ENCODE measurements around the gene AKR1E2.

Gene AKR1E2

DNA sequence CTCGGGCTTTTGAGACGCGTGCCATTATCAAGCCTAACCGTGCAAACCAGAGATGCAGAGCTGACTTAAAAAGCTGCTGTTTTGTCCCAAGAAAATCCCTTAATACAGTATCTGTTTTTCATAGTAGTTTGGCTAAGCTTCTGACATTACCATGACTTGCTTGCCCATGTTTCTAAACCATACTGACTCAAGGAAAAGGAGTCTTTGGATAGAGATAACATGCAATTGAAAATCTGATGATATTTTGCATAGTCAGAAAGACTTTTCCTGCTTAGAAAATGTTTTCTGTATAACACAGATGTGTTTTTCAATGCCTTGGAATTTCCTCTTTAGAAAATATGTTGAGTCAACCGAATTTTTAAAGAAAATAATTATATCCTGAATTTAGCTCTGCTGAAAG, 21.5 kb upstream of the AKR1E2 start:
- ChIA-PET CTCF (interaction anchor here (1.0 to 2.0 kb wide), 2 partner anchors 8 to 11 kb away, joined by 4 to 11 read pairs; no protein-coding TSS in a partner anchor), POLR2A (no interaction called here)
- Histone ChIP-seq H3K4me1 (ENCODE audit: control insufficient read depth, insufficient read depth, low read length) (no peaks in the 10 kb centered on the region), H3K4me3 (ENCODE audit: low read depth, low read length) (no peak overlapping the region), H3K36me3 (ENCODE audit: control insufficient read depth in 2 of 2, insufficient read depth in 1 of 2, low read length in 2 of 2) (no peaks in the 10 kb centered on the region), H3K27ac (ENCODE audit: extremely low read depth, low read depth, low read length) (no peak overlapping the region), H3K9me3 (ENCODE audit: control insufficient read depth, insufficient read depth, low read depth, low read length) (no peaks in the 10 kb centered on the region)
- TF ChIP-seq ZNF670 (tag by site-specific recombination; IDR thresholded peaks at IDR 0.05; ENCODE audit: low read depth) (no peak), ZNF112 (tag by site-specific recombination; IDR thresholded peaks at IDR 0.05) (no peak), ZEB2 (tag by site-specific recombination; IDR thresholded peaks at IDR 0.05) (no peak), ZNF654 (tag by site-specific recombination; IDR thresholded peaks at IDR 0.05; ENCODE audit: low read depth) (no peak), GLI2 (tag by site-specific recombination; IDR thresholded peaks at IDR 0.05; ENCODE audit: borderline replicate concordance, low read depth) (no peak), ZNF19 (tag by site-specific recombination; IDR thresholded peaks at IDR 0.05; ENCODE audit: low read depth) (no peak), ZNF335 (tag by site-specific recombination; conservative IDR thresholded peaks at IDR 0.05) (no peak), ZNF2 (tag by site-specific recombination; IDR thresholded peaks at IDR 0.05) (no peak), ZNF423 (tag by site-specific recombination; IDR thresholded peaks at IDR 0.05) (no peak), GLIS1 (tag by site-specific recombination; IDR thresholded peaks at IDR 0.05) (no peak), ZBTB21 (tag by site-specific recombination; IDR thresholded peaks at IDR 0.05) (no peak), KLF10 (tag by site-specific recombination; IDR thresholded peaks at IDR 0.05) (no peak), ZFP3 (tag by site-specific recombination; IDR thresholded peaks at IDR 0.05; ENCODE audit: low read depth) (no peak), ZNF416 (tag by site-specific recombination; IDR thresholded peaks at IDR 0.05) (no peak), BCL11A (tag by site-specific recombination; IDR thresholded peaks at IDR 0.05; ENCODE audit: low read depth) (no peak), ZNF510 (tag by site-specific recombination; IDR thresholded peaks at IDR 0.05; ENCODE audit: insufficient replicate concordance) (no peak), YY1 (tag by site-specific recombination; IDR thresholded peaks at IDR 0.05) (no peak), ZNF555 (tag by site-specific recombination; conservative IDR thresholded peaks at IDR 0.05) (no peak), ZNF214 (tag by site-specific recombination; IDR thresholded peaks at IDR 0.05; ENCODE audit: borderline replicate concordance) (no peak)
- TF ChIP-seq, protein P1, sequence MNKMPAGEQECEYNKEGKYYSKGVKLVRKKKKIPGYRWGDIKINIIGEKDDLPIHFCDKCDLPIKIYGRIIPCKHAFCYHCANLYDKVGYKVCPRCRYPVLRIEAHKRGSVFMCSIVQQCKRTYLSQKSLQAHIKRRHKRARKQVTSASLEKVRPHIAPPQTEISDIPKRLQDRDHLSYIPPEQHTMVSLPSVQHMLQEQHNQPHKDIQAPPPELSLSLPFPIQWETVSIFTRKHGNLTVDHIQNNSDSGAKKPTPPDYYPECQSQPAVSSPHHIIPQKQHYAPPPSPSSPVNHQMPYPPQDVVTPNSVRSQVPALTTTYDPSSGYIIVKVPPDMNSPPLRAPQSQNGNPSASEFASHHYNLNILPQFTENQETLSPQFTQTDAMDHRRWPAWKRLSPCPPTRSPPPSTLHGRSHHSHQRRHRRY (tag by site-specific recombination; IDR thresholded peaks at IDR 0.05): no peak

- Histone ChIP-seq H3K9me3 (ENCODE audit: control insufficient read depth, insufficient read depth, low read depth, low read length) (no peaks in the 10 kb centered on the region), H3K36me3 (ENCODE audit: control insufficient read depth in 2 of 2, insufficient read depth in 1 of 2, low read length in 2 of 2) (no peaks in the 10 kb centered on the region), H3K27ac (ENCODE audit: extremely low read depth, low read depth, low read length) (no peak overlapping the region), H3K4me3 (ENCODE audit: low read depth, low read length) (no peak overlapping the region), H3K4me1 (ENCODE audit: control insufficient read depth, insufficient read depth, low read length) (no peaks in the 10 kb centered on the region)
- CTCF ChIA-PET: interaction anchor here (0.6 to 1.3 kb wide), 2 partner anchors 8 to 1300 kb away, joined by 3 to 7 read pairs; no protein-coding TSS in a partner anchor
- POLR2A ChIA-PET: no interaction called here
- no peak for TF ChIP-seq ZNF24 (tag by site-specific recombination; IDR thresholded peaks at IDR 0.05)
- TF ChIP-seq, protein P2, sequence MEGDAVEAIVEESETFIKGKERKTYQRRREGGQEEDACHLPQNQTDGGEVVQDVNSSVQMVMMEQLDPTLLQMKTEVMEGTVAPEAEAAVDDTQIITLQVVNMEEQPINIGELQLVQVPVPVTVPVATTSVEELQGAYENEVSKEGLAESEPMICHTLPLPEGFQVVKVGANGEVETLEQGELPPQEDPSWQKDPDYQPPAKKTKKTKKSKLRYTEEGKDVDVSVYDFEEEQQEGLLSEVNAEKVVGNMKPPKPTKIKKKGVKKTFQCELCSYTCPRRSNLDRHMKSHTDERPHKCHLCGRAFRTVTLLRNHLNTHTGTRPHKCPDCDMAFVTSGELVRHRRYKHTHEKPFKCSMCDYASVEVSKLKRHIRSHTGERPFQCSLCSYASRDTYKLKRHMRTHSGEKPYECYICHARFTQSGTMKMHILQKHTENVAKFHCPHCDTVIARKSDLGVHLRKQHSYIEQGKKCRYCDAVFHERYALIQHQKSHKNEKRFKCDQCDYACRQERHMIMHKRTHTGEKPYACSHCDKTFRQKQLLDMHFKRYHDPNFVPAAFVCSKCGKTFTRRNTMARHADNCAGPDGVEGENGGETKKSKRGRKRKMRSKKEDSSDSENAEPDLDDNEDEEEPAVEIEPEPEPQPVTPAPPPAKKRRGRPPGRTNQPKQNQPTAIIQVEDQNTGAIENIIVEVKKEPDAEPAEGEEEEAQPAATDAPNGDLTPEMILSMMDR (tag by site-specific recombination; IDR thresholded peaks at IDR 0.05): no peak
- TF ChIP-seq ZNF341 (tag by site-specific recombination; IDR thresholded peaks at IDR 0.05; ENCODE audit: low read depth): no peak
- no peak for TF ChIP-seq ZNF658 (tag by site-specific recombination; IDR thresholded peaks at IDR 0.05)
- no peak for TF ChIP-seq ZNF274 (IDR thresholded peaks at IDR 0.05; ENCODE audit: low read length)
- TF ChIP-seq ZNF274 (tag by site-specific recombination; IDR thresholded peaks at IDR 0.05; ENCODE audit: borderline replicate concordance): no peak
- TF ChIP-seq SP7 (tag by site-specific recombination; IDR thresholded peaks at IDR 0.05): no peak
- no peak for TF ChIP-seq TSHZ1 (tag by site-specific recombination; IDR thresholded peaks at IDR 0.05; ENCODE audit: borderline replicate concordance)
- TF ChIP-seq ZNF248 (tag by site-specific recombination; IDR thresholded peaks at IDR 0.05): no peak
These were observed 19.5 kb upstream of the AKR1E2 start for GRCh38 chr10:4806534-4806933.

All from HEK293 (cell line).